HT1080 (cell line): ENCODE measurements around the gene GFM1. TPM values are rescaled to one million over a fixed set of nuclear protein-coding genes. Genes with fewer than 3 reads are reported as not detected.

Experiments
- DNase-seq: peaks from one replicate; pipeline ENCODE4 v3.0.0-alpha.2; 2015; ENCODE audit warnings: low read depth
- small RNA-seq: library from RNA; depleted of rRNA; stranded (forward); fragments of <200 nt; gene quantifications from one replicate; pipeline ENCODE3, GENCODE V24; 2014
- total RNA-seq: library from RNA; depleted of rRNA; stranded (reverse); fragments of >200 nt; shearing (Covaris generic); gene quantifications from 2 replicates; pipeline ENCODE4 v1.2.3, GENCODE V29; 2014; rRNA removed

Gene GFM1
- total RNA-seq, 1 experiment from 2014 or later = 75.7 TPM

DNA sequence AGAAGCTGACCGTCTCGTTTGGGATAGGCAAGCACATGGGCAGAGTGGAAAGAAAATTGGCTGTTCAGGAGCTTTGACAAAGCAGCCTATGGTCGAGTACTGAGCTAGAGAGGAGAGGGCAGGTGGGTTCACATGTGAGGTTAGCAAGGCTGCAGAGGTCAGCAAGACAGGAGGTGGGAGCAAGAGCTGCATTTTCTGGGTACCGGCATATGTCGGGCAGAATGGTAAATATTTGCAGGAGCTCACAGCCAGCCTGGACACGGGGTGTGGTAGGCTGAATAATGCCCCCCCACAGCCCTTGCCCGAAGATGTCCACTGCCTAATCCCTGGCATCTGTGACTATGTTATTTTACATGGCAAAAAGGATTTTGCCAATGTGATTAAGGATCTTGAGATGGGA lies 79.7 kb downstream of the GFM1 start:
- DNase-seq = no peak

DNA sequence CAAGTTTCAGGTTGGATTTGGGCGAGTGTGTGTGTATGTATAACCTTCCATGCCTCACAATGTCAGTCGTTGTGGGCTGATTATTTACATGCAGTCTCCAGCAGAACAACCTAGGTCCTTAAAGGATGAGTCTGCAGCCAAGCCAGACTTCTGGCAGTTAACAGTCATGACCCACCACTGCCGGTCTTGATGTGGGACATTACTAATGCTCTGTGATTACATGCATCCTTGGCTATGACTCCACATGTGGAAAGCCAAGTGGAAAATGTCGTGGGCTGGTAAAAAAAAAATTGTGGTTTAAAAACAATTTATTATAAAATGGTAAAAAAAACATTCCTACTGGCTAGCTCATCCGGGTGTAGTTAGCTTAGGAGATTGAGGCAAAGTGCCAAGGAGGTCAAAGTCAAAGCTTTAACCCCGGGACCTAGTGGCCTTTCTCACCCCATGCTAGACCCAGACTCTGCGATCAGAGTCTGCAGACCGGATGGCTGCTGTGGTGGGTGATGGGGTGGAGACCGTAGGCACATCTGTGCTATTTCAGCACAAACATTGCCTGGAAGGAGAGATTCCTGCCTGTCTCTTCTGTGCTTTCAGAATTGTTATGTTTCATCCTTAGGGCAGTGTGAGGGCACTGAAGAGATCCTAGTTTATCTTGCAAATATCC lies 81.2 kb downstream of the GFM1 start:
- peak; percentile 96 for DNase-seq

DNA sequence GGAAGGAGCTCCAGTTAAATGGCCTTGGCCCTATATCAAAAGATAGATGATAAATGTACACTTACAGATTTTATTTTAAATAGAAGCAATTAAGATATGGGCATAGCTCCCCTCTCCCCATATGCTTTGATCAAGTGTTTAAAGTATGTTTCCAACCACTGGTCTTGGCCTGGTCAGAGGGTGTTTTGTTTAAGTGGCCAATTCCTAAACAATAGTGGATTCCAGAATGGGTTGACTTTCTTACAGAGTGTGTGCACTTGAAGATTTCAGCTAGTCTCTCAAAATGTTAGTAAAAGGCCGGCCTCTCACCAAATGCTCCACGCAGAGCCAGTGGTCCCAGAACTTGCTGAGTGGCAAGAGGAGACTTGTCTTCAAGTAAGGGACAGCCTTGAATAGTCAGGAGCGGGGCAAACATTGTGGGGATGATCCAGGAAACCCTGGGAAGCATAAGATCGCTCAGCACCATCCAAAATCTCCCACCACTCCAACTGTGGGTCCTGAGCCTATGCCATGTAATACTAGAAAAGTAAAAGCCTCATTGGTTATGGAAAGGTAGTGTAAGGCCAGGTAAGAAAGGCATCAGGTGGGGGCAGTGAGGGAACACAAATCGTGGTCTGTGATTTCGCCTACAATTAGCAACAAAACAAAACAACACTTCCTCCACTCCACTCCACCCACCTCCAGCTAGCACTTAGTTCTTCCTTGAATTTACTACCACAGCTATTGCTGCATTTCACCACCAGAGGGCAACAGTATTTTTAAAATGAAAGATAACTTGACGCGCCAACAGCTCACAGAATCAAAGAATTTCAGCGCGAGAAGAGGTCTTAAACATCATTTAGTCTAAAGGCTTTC lies 83.1 kb downstream of the GFM1 start:
- DNase-seq = peak; percentile 59

DNA sequence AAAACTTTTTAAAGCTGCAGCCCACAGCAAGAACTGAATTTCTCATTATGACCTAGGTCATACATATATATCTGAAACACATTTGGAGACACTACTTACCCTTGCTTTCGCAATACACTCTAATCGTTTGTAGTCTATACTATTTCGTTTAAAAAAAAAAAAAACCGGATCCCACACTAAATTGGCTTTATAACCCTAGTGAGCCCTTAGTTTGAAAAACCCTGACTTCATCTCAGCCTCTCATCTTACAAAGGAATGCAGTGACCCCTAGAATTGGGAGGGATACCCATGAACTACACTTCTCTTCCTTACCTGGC lies 83.7 kb downstream of the GFM1 start:
- DNase-seq = no peak

DNA sequence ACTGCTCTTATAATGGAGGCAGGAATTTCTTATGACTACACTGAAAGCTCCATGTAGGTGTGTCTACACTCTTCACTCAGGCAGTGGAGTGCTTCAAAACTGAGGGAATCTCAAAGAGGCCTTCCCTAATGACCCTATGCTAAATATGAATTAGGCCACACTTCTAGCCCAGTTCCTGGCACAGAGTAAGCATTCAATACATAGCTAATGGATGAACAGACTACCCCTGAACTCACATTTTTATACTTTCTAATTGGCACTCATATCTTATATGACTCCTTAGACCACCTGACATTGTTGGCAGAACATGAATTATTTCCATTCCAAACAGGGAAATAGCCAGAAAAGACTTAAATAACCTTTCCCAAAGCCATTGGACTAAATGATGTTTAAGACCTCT lies 84.5 kb downstream of the GFM1 start:
- no peak for DNase-seq

DNA sequence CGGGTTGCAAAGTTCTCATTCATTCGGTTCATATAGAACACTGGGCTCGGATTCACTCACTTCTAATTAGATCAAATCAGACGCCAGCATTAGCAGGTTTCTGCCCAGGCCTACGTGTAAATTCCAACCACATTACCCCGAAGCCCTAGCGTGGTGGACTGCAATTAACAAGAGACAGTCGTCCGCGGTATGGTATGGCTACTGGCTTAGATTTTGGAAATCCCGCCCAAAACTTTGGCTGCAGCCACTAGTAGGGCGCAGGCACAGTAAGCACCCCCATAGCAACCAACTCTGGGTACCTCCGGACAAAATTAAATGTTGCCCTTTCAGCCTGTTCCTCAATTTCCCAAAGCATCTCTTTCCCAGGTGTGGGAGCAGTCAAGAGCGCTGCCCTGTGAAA lies 87.2 kb downstream of the GFM1 start:
- no peak for DNase-seq

DNA sequence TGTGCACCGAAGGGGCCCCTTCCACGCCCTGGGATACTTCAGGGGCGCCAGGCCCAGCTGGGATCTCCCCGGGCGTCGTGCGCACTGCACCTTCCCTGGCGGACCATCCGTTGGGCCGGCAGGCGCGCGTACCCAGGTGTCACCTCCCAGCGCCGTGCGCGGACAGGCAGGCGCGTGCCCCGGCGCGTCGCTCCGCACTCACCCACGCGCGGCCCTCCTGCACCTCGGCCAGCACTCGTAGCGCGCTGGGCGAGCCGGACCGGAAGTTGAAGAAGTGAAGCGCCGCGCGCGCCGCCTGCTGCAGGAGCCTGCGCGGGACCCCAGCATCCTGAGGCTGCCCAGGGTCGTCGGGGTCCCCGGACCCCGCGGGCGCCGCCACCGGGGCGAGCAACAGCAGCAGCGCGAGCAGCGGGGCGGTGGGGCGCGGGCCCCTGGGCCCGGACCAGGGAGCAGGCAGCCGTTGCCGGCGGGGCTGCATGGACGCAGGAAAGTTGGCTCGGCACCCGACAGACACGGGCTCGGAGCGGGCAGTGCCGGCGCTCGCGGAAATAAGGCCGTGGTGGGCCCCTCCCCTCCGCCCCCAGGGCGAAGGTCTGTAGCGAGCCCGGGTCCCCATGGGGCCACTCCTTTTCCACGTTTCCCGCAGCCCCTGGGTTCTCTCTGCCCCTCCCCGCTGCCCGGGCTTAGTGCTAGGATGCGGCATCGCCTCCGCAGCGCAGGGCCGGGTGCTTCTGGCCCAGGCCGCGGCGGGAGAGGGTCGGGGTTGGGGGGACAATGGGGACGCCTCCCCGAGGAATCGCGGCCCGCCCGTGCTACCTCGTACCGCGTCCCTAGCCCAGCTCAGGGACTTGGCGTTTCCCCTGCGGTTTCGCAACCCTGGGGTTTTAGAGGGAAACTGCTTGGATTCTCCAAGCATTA lies 87.9 kb downstream of the GFM1 start, which contains the start of gene RARRES1:
TSS of gene RARRES1 (minus strand) at position 520 of the 918 bp plus-strand sequence. CDS start at position 478, 42 bp downstream.
- no peak for DNase-seq

DNA sequence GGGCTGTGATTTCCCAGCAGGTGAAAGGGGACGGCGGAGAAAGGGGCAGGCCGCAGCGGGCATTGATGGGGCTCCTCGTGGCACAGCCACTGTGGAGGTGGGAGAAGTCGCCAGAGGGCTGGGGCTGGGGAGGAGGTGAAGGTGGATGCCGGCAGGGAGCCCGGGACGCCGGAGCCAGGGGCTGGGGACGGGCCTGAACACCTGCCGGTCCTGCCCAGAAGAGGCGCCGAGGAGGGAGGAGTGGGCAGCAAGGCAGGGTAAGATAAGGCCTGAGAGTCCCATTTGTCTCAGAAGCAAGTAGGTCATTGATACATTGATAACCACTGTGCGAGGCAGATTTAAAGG lies 88.5 kb downstream of the GFM1 start:
- no peak for DNase-seq

GRCh38 chr3:158733656-158734055 lies 89.3 kb downstream of the GFM1 start:
- DNase-seq = no peak

- DNase-seq = no peak
Observed at GRCh38 chr3:158735296-158736033, 91.1 kb downstream of the GFM1 start.

DNA sequence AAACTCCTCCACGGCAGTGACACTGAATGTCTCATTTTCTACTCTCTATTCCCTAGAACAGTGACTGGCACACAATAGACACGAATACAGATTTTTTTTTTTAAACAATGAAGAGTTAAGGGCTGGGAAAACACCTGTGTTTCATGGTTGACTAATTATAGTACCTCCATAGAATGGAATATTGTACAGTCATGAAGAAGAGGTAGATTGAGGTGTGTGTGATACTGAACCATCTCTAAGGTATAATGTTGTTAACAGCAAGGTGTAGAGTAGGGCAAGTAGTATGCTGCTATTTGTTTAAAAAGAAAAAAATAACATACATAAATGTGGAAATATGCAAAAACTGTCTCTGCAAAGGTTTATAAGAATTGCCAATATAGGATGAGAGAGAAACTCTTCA lies 93.1 kb downstream of the GFM1 start:
- DNase-seq = no peak

DNA sequence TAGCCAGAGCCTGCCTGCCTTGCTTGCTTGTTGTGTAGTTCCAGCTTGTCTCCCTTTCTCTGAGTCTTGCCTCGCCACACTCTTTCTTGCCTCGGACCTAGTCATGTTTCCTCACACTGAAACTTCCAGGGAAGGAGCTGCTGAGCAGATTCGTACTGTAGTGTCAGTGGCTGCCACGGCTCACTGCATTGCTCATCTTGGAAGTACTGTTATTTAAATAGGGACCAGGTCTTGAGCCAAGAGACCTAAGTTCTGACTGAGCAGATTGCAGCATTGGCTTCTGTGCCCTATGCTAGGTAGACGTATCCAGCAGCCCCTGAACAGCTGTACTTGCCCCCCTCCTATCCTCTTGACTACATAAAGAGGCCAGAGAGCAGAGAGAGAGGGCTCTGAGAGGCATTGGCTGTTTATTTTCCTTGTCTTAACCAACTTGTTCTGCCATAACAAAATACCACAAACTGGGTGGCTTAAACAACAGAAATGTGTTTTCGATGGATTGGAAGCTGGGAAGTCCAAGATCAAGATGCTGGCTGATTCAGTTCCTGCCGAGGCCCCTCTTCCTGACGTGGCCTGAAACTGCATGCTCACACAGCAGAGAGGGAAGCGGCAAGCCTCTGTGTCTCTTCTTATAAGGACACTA lies 93.8 kb downstream of the GFM1 start:
- no peak for DNase-seq

DNA sequence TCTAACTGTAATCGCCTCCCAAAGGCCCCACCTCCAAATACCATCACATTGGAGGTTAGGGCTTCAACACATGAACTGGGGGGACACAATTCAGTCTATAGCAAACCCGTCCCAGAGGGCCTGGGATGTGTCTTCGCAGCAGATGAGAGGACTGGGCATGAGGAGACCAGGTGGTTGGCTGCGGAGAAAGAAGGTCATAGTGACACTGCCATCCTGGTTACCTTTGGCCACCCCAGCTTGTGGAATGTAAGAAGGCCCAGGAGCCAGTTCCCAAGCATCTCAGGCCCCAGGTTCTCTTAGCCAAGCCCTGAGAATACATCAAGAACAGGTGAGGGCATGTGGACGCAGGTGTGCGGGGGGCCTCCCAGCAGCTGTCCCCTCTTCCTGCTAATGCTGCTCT lies 94.3 kb downstream of the GFM1 start:
- DNase-seq = no peak

GRCh38 chr3:158739078-158739477 lies 94.8 kb downstream of the GFM1 start:
- no peak for DNase-seq

GRCh38 chr3:158739661-158740060 lies 95.3 kb downstream of the GFM1 start:
- no peak for DNase-seq

Small RNAs within 50 kb of the gene (small RNA-seq; reads per million reads assigned to genes)
- gene AC025033.1 = not detected
- gene AC080013.6 = not detected

Other genes starting within 250 kb of the GFM1 start
- 12.0 and 17.7 TPM in 2 replicates for gene MLF1, start 73.3 kb upstream of the GFM1 start, total RNA-seq
- not detected in 2 replicates for gene LXN, start 28.1 kb downstream of the GFM1 start, total RNA-seq
- gene RARRES1, start 87.9 kb downstream of the GFM1 start, total RNA-seq = not detected in 2 replicates
- 140 and 150 TPM in 2 replicates for gene MFSD1, start 157.5 kb downstream of the GFM1 start, total RNA-seq